Activated CD4-positive, alpha-beta T cell treated with anti-CD3 and anti-CD28 coated beads for 36 hours (primary cell): Measurements from ENCODE around the gene USF1. TPM values are rescaled to one million over a fixed set of nuclear protein-coding genes. Genes with fewer than 3 reads are reported as not detected.
A peak's percentile ranks its signal among the peaks of the same experiment; 100 is the strongest.
"Not testable (repeated sequence)": the region's sequence is repeated elsewhere in the genome, so short reads cannot be mapped to it uniquely, and the experiment has no call there.

Source experiments
- ATAC-seq: fragments of 200-7000 bp; cut with Tn5 transposase; one replicate; pipeline ENCODE4 v1.10.0; 2021; ENCODE audit warnings: mild to moderate bottlenecking, moderate library complexity
- CTCF ChIA-PET: fragments of 350-600 bp; sonication (Branson Sonifier 250); formaldehyde crosslinking; loops from one replicate; lab custom pipeline; 2021; ENCODE audit warnings: antibody characterized with exemption; lab: Charles Lee
- POLR2A ChIA-PET: fragments of 350-600 bp; sonication (Branson Sonifier 250); formaldehyde crosslinking; loops from one replicate; lab custom pipeline; 2021; ENCODE audit warnings: antibody characterized with exemption, inconsistent platforms; lab: Charles Lee
- DNase-seq: peaks from one replicate; pipeline ENCODE4 v3.0.0-alpha.2; 2020
- H3K27ac Mint-ChIP-seq: one replicate; pipeline ENCODE4 v1.8.0; 2021; ENCODE audit warnings: mixed read lengths
- H3K27me3 Mint-ChIP-seq: one replicate; pipeline ENCODE4 v1.8.0; 2021; ENCODE audit warnings: mixed read lengths
- H3K36me3 Mint-ChIP-seq: one replicate; pipeline ENCODE4 v1.8.0; 2021; ENCODE audit warnings: low read depth, mixed read lengths
- H3K4me1 Mint-ChIP-seq: one replicate; pipeline ENCODE4 v1.8.0; 2021; ENCODE audit warnings: mixed read lengths
- H3K4me3 Mint-ChIP-seq: one replicate; pipeline ENCODE4 v1.8.0; 2021; ENCODE audit warnings: mild to moderate bottlenecking, moderate library complexity, mixed read lengths
- H3K9me3 Mint-ChIP-seq: one replicate; pipeline ENCODE4 v1.8.0; 2021; ENCODE audit warnings: low read depth, mixed read lengths
- intact Hi-C, 2 experiments: fragments of 100-400 bp; cut with DNase I in 1 of 2; cut with micrococcal nuclease in 1 of 2; formaldehyde crosslinking; loops; one replicate each; pipeline versions ENCODE4 v1.14.2 to v1.15.1; 2022 to 2024; cut with DNase I, micrococcal nuclease
- total RNA-seq, 2 experiments: library from RNA; stranded (reverse); gene quantifications; one replicate each; pipeline ENCODE4 v1.2.3, GENCODE V29; 2021

The USF1 gene
- total RNA-seq, 2 experiments from 2014 or later: 34.5 to 42.8 TPM

GRCh38 chr1:161037661-161038522, 7.9 kb downstream of the USF1 start:
- ChIA-PET POLR2A (interaction anchor here (0.8 to 1.2 kb wide), 3 partner anchors 9 to 108 kb away, joined by 3 to 4 read pairs (median 3); partner anchors contain the start of gene F11R), CTCF (interaction anchor here (0.7 to 5.1 kb wide), 12 partner anchors 11 to 331 kb away, joined by 3 to 40 read pairs (median 4); partner anchors contain the start of genes F11R, KLHDC9 and UFC1)
- H3K27ac Mint-ChIP-seq: peak overlapping the region; percentile 58
- H3K4me1 Mint-ChIP-seq: peaks cover 32% of the 10 kb centered on the region
- intact Hi-C loops: loop anchor here (1.0 to 5.0 kb wide), 5 partner anchors 8 to 95 kb away; partner anchors contain the start of genes DEDD (in 1 of the 2) and F11R (in 1 of the 2)
- H3K27me3 Mint-ChIP-seq: no peaks in the 10 kb centered on the region
- ATAC-seq: no peak
- H3K9me3 Mint-ChIP-seq: no peaks in the 10 kb centered on the region
- H3K36me3 Mint-ChIP-seq: peaks cover 35% of the 10 kb centered on the region
- no peak for DNase-seq
- H3K4me3 Mint-ChIP-seq: peak overlapping the region; percentile 86

GRCh38 chr1:161033751-161034150, 12.0 kb downstream of the USF1 start:
- Mint-ChIP-seq H3K27me3 (no peaks in the 10 kb centered on the region), H3K9me3 (no peaks in the 10 kb centered on the region), H3K27ac (no peak overlapping the region), H3K4me3 (no peak overlapping the region), H3K4me1 (peaks cover 30% of the 10 kb centered on the region), H3K36me3 (peaks cover 8% of the 10 kb centered on the region)
- ChIA-PET POLR2A (no interaction called here), CTCF (interaction anchor here (0.6 kb wide), 2 partner anchors 21 to 134 kb away, joined by 3 read pairs; no protein-coding TSS in a partner anchor)
- peak; percentile 35 for ATAC-seq
- DNase-seq: peak; percentile 42
- intact Hi-C loops: no loop called here

GRCh38 chr1:161032409-161032808, 13.4 kb downstream of the USF1 start:
- Mint-ChIP-seq H3K27me3 (no peaks in the 10 kb centered on the region), H3K27ac (peak overlapping the region; percentile 52), H3K9me3 (no peaks in the 10 kb centered on the region), H3K4me3 (no peak overlapping the region), H3K4me1 (peaks cover 24% of the 10 kb centered on the region), H3K36me3 (peaks cover 10% of the 10 kb centered on the region)
- intact Hi-C loops: no loop called here
- DNase-seq (no peak), ATAC-seq (no peak)
- CTCF ChIA-PET: interaction anchor here (0.6 to 1.8 kb wide), 8 partner anchors 8 to 107 kb away, joined by 3 to 6 read pairs (median 3); partner anchors contain the start of gene F11R
- POLR2A ChIA-PET: no interaction called here

GRCh38 chr1:161031874-161032273, 13.9 kb downstream of the USF1 start:
- ATAC-seq (no peak), DNase-seq (no peak)
- ChIA-PET CTCF (interaction anchor here (0.6 to 1.8 kb wide), 8 partner anchors 8 to 674 kb away, joined by 3 to 6 read pairs (median 3); partner anchors contain the start of gene F11R), POLR2A (no interaction called here)
- Mint-ChIP-seq H3K9me3 (peaks cover 1% of the 10 kb centered on the region), H3K27me3 (no peaks in the 10 kb centered on the region), H3K27ac (peak overlapping the region; percentile 53), H3K4me1 (peaks cover 26% of the 10 kb centered on the region), H3K36me3 (peaks cover 14% of the 10 kb centered on the region), H3K4me3 (no peak overlapping the region)
- intact Hi-C loops: no loop called here

- CTCF ChIA-PET: interaction anchor here (1.3 kb wide), 1 partner anchor 8 kb away, joined by 3 read pairs; the partner anchor contains the start of gene F11R
- Mint-ChIP-seq H3K4me1 (peaks cover 29% of the 10 kb centered on the region), H3K36me3 (peaks cover 16% of the 10 kb centered on the region)
- H3K27ac Mint-ChIP-seq, H3K9me3 Mint-ChIP-seq, DNase-seq, ATAC-seq, H3K27me3 Mint-ChIP-seq, POLR2A ChIA-PET, intact Hi-C loops, H3K4me3 Mint-ChIP-seq: not testable (repeated sequence)
Measured at GRCh38 chr1:161029466-161029865, 16.3 kb downstream of the USF1 start.

- intact Hi-C loops, H3K27me3 Mint-ChIP-seq, H3K4me3 Mint-ChIP-seq, H3K9me3 Mint-ChIP-seq: not testable (repeated sequence)
- ChIA-PET CTCF (interaction anchor here (0.6 to 1.5 kb wide), 5 partner anchors 10 to 75 kb away, joined by 3 to 6 read pairs (median 4); partner anchors contain the start of genes ITLN2 and TSTD1), POLR2A (interaction anchor here (0.6 kb wide), 1 partner anchor 40 kb away, joined by 9 read pairs; no protein-coding TSS in a partner anchor)
- ATAC-seq: peak; percentile 78
- peaks cover 11% of the 10 kb centered on the region for H3K36me3 Mint-ChIP-seq
- peaks cover 17% of the 10 kb centered on the region for H3K4me1 Mint-ChIP-seq
- peak overlapping the region; percentile 57 for H3K27ac Mint-ChIP-seq
- peak; percentile 30 for DNase-seq
Measured at GRCh38 chr1:161026954-161027353, 18.8 kb downstream of the USF1 start.

- ChIA-PET CTCF (interaction anchor here (0.6 to 2.6 kb wide), 5 partner anchors 9 to 343 kb away, joined by 3 to 11 read pairs (median 5); no protein-coding TSS in a partner anchor), POLR2A (interaction anchor here (1.9 kb wide), 1 partner anchor 47 kb away, joined by 8 read pairs; the partner anchor contains the start of gene ARHGAP30)
- H3K36me3 Mint-ChIP-seq, intact Hi-C loops, H3K27me3 Mint-ChIP-seq, ATAC-seq, H3K27ac Mint-ChIP-seq, DNase-seq, H3K9me3 Mint-ChIP-seq, H3K4me3 Mint-ChIP-seq: not testable (repeated sequence)
- H3K4me1 Mint-ChIP-seq: peaks cover 38% of the 10 kb centered on the region
Measured at GRCh38 chr1:161022432-161022831, 23.3 kb downstream of the USF1 start.

GRCh38 chr1:161021970-161022353, 23.8 kb downstream of the USF1 start:
- ATAC-seq (peak; percentile 32), DNase-seq (no peak)
- Mint-ChIP-seq H3K4me3 (peak overlapping the region; percentile 87), H3K4me1 (peaks cover 34% of the 10 kb centered on the region), H3K9me3 (no peaks in the 10 kb centered on the region), H3K36me3 (peaks cover 3% of the 10 kb centered on the region), H3K27me3 (no peaks in the 10 kb centered on the region), H3K27ac (peak overlapping the region; percentile 86)
- CTCF ChIA-PET: interaction anchor here (0.6 to 2.6 kb wide), 11 partner anchors 9 to 343 kb away, joined by 3 to 11 read pairs (median 5); partner anchors contain the start of genes ARHGAP30 and TSTD1
- POLR2A ChIA-PET: interaction anchor here (1.9 kb wide), 1 partner anchor 47 kb away, joined by 8 read pairs; the partner anchor contains the start of gene ARHGAP30
- intact Hi-C loops: loop anchor here (1.0 to 2.0 kb wide), 5 partner anchors 16 to 379 kb away; partner anchors contain the start of genes TSTD1 (in 1 of the 2) and USF1 (in 1 of the 2)

GRCh38 chr1:161021165-161021969, 24.4 kb downstream of the USF1 start:
- ChIA-PET CTCF (interaction anchor here (0.5 to 2.6 kb wide), 18 partner anchors 8 to 520 kb away, joined by 3 to 11 read pairs (median 4); partner anchors contain the start of genes ARHGAP30, TSTD1 and USF1), POLR2A (interaction anchor here (1.0 to 1.9 kb wide), 6 partner anchors 17 to 225 kb away, joined by 3 to 8 read pairs (median 4); partner anchors contain the start of genes ARHGAP30, DEDD, LY9 and USF1)
- intact Hi-C loops: loop anchor here (1.0 to 2.0 kb wide), 5 partner anchors 17 to 379 kb away; partner anchors contain the start of genes TSTD1 (in 1 of the 2) and USF1 (in 1 of the 2)
- H3K9me3 Mint-ChIP-seq: no peaks in the 10 kb centered on the region
- peak overlapping the region; percentile 86 for H3K27ac Mint-ChIP-seq
- no peaks in the 10 kb centered on the region for H3K36me3 Mint-ChIP-seq
- ATAC-seq: peak; percentile 92
- no peaks in the 10 kb centered on the region for H3K27me3 Mint-ChIP-seq
- H3K4me1 Mint-ChIP-seq: peaks cover 33% of the 10 kb centered on the region
- peak; percentile 94 for DNase-seq
- peak overlapping the region; percentile 87 for H3K4me3 Mint-ChIP-seq
